Measurements from ENCODE around the gene PAM. TPM values are rescaled to one million over a fixed set of nuclear protein-coding genes. Genes with fewer than 3 reads are reported as not detected.

Gene PAM
- total RNA-seq, 4 donors from 2014 or later = 132 to 224 (median 184) TPM

- no peak for DNase-seq (ENCODE audit: low spot score in 2 of 2)
- no peak overlapping the region for H3K4me3 ChIP-seq
- H3K9me3 ChIP-seq = no peaks in the 10 kb centered on the region
- WGBS, 2 donors = 96% methylated on average over 3 of the region's 3 CpGs
- no peaks in the 10 kb centered on the region for H3K4me1 ChIP-seq
- no peaks in the 10 kb centered on the region for H3K27me3 ChIP-seq
- no peak overlapping the region for H3K27ac ChIP-seq
- no peaks in the 10 kb centered on the region for H3K36me3 ChIP-seq
- TF ChIP-seq POLR2A (IDR thresholded peaks at IDR 0.05) (no peak), EP300 (IDR thresholded peaks at IDR 0.05) (no peak), CTCF (IDR thresholded peaks at IDR 0.05) (no peak)
These were observed 135.0 kb downstream of the PAM start for GRCh38 chr5:102890133-102890532.

GRCh38 chr5:102891175-102891574, 136.1 kb downstream of the PAM start:
- Histone ChIP-seq H3K9me3 (no peaks in the 10 kb centered on the region), H3K4me1 (no peaks in the 10 kb centered on the region), H3K4me3 (no peak overlapping the region), H3K27ac (no peak overlapping the region), H3K27me3 (no peaks in the 10 kb centered on the region), H3K36me3 (no peaks in the 10 kb centered on the region)
- 70 to 75% methylated on average over 3 of the region's 3 CpGs for WGBS, 2 donors
- TF ChIP-seq EP300 (IDR thresholded peaks at IDR 0.05) = no peak
- TF ChIP-seq POLR2A (IDR thresholded peaks at IDR 0.05) = no peak
- no peak for TF ChIP-seq CTCF (IDR thresholded peaks at IDR 0.05)
- DNase-seq (ENCODE audit: low spot score in 2 of 2) = no peak

- H3K27me3 ChIP-seq = no peaks in the 10 kb centered on the region
- H3K4me3 ChIP-seq = no peak overlapping the region
- H3K4me1 ChIP-seq = no peaks in the 10 kb centered on the region
- 87 to 91% methylated on average over 3 of the region's 3 CpGs for WGBS, 2 donors
- no peak overlapping the region for H3K27ac ChIP-seq
- H3K9me3 ChIP-seq = no peaks in the 10 kb centered on the region
- DNase-seq (ENCODE audit: low spot score in 2 of 2) = no peak
- H3K36me3 ChIP-seq = no peaks in the 10 kb centered on the region
- TF ChIP-seq CTCF (IDR thresholded peaks at IDR 0.05) = no peak
- TF ChIP-seq EP300 (IDR thresholded peaks at IDR 0.05) = no peak
- no peak for TF ChIP-seq POLR2A (IDR thresholded peaks at IDR 0.05)
These were observed 138.8 kb downstream of the PAM start for GRCh38 chr5:102893942-102894341.

GRCh38 chr5:102895234-102895633, 140.1 kb downstream of the PAM start:
- Histone ChIP-seq H3K4me1 (no peaks in the 10 kb centered on the region), H3K36me3 (no peaks in the 10 kb centered on the region), H3K27ac (no peak overlapping the region), H3K4me3 (no peak overlapping the region), H3K27me3 (no peaks in the 10 kb centered on the region), H3K9me3 (no peaks in the 10 kb centered on the region)
- TF ChIP-seq CTCF (IDR thresholded peaks at IDR 0.05) (no peak), POLR2A (IDR thresholded peaks at IDR 0.05) (no peak), EP300 (IDR thresholded peaks at IDR 0.05) (no peak)
- DNase-seq (ENCODE audit: low spot score in 2 of 2) = no peak

GRCh38 chr5:102895976-102896375, 140.9 kb downstream of the PAM start:
- Histone ChIP-seq H3K4me3 (no peak overlapping the region), H3K36me3 (no peaks in the 10 kb centered on the region), H3K27ac (no peak overlapping the region), H3K9me3 (no peaks in the 10 kb centered on the region), H3K4me1 (no peaks in the 10 kb centered on the region), H3K27me3 (no peaks in the 10 kb centered on the region)
- WGBS, 2 donors = 93 to 95% methylated on average over 6 of the region's 6 CpGs
- no peak for TF ChIP-seq EP300 (IDR thresholded peaks at IDR 0.05)
- no peak for TF ChIP-seq POLR2A (IDR thresholded peaks at IDR 0.05)
- TF ChIP-seq CTCF (IDR thresholded peaks at IDR 0.05) = no peak
- no peak for DNase-seq (ENCODE audit: low spot score in 2 of 2)
